Measurements from ENCODE around the gene KLF6.

DNA sequence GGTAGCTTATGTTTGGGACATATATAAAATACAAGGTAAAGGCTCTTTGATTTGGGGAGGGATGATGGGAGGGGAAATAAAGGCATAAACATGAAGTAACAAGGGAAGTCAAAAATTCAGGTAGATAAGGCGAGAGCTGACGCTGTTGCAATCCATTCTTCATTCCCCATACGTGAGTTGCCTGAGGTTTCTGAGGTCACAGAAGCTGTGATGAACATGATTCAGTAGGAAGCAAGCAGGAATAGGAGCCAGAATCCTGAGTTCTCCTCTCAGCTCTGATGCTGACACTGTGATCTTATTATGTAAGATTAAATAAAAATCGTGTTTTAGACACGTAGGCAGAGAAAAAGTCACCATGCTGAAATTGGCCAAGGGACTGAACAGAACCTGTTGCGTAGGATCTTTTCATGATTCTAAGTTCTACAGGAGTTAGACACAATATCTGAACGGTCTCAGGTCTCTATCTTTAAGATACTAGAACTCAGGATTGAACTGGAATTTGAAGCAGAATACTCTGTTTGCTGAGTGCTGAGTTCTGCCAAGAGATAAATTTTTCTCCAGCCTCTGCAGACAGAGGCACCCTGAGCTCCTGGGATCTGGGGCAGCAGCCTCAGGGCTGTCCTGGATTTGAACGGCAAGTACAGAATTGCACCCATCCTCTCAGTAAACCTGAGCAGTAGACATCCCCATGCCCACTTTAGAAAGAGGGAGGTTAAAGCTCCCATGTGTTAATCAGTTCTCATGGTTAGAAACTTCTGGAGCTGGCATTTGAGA is 21.0 kb downstream of the KLF6 start:
- TF ChIP-seq EZH2 (IDR thresholded peaks at IDR 0.05) (no peak), POLR2AphosphoS5 (IDR thresholded peaks at IDR 0.05; ENCODE audit: borderline replicate concordance, low read depth, low read length) (no peak), FOXP2 (optimal IDR thresholded peaks at IDR 0.05; ENCODE audit: control extremely low read depth, extremely low read length, insufficient read depth) (no peak)

Measured in SK-N-MC (cell line).